ENCODE data around the gene USB1.

GRCh38 chr16:58042001-58042885 is 41.0 kb downstream of the USB1 start:
- TF ChIP-seq USF2 (IDR thresholded peaks at IDR 0.05), result no peak
- no peak for TF ChIP-seq CEBPB (IDR thresholded peaks at IDR 0.05)
- TF ChIP-seq EP300 (IDR thresholded peaks at IDR 0.05), result no peak
- TF ChIP-seq POLR2A (IDR thresholded peaks at IDR 0.05; ENCODE audit: low read length), result no peak
- TF ChIP-seq MAZ (IDR thresholded peaks at IDR 0.05; ENCODE audit: borderline replicate concordance, low read depth, low read length), result no peak
- no peak for TF ChIP-seq RARB (CRISPR knock-in tag; IDR thresholded peaks at IDR 0.05)
- no peak for TF ChIP-seq PBX3 (IDR thresholded peaks at IDR 0.05)
- no peak for TF ChIP-seq CTCF (IDR thresholded peaks at IDR 0.05)
- no peak for TF ChIP-seq TFCP2L1 (CRISPR knock-in tag; IDR thresholded peaks at IDR 0.05)
- TF ChIP-seq MYC (IDR thresholded peaks at IDR 0.05; ENCODE audit: borderline replicate concordance, low read length), result no peak
- TF ChIP-seq RFX5 (IDR thresholded peaks at IDR 0.05), result no peak
- no peak for TF ChIP-seq KDM5A (IDR thresholded peaks at IDR 0.05)
- no peak for TF ChIP-seq CBX8 (IDR thresholded peaks at IDR 0.05)
- no peak for TF ChIP-seq RAD21 (conservative IDR thresholded peaks at IDR 0.05 in 1 of 2, IDR thresholded peaks at IDR 0.05 in 1 of 2)
